Testis (tissue), 3 donors: ENCODE data around the gene NINL. TPM values are rescaled to one million over a fixed set of nuclear protein-coding genes. Genes with fewer than 3 reads are reported as not detected.

Experiments
- DNase-seq: peaks from one replicate; pipeline ENCODE4 v3.0.0-alpha.2; 2019
- H3K27ac ChIP-seq, 2 donors: fragments of 200-600 bp; sonication (generic); one replicate each; pipeline ENCODE4 v1.5.1; 2019
- H3K27me3 ChIP-seq: fragments of 200-600 bp; sonication (generic); one replicate; pipeline ENCODE4 v1.5.1; 2019
- H3K36me3 ChIP-seq: fragments of 200-600 bp; sonication (generic); one replicate; pipeline ENCODE4 v1.5.1; 2017; ENCODE audit warnings: low read depth; ENCODE audit errors: missing control alignments
- H3K4me1 ChIP-seq: fragments of 200-600 bp; sonication (generic); one replicate; pipeline ENCODE4 v1.5.1; 2019
- H3K4me3 ChIP-seq, 2 donors: fragments of 200-600 bp; sonication (generic); one replicate each; pipeline ENCODE4 v1.5.1; 2017 to 2019
- H3K9me3 ChIP-seq: fragments of 200-600 bp; sonication (generic); one replicate; pipeline ENCODE4 v1.5.1; 2017
- POLR2A ChIP-seq: fragments of 450-650 bp; IDR thresholded peaks from one replicate; pipeline ENCODE4 v1.6.1; 2017; ENCODE audit warnings: antibody characterized with exemption, mild to moderate bottlenecking, moderate library complexity
- WGBS, 2 donors: methylation state at CpG; one replicate each; pipeline ENCODE4 v1.1.5; 2018; 5-methylcytosine and 5-hydroxymethylcytosine counted together
- intact Hi-C: fragments of 100-400 bp; cut with DNase I; formaldehyde crosslinking; loops from one replicate; pipeline ENCODE4 v1.15.1; 2023; ENCODE audit warnings: low total_unique reads
- polyA plus RNA-seq: library from polyadenylated mRNA; stranded (reverse); fragments of 350-450 nt; fragmentation: Illumina TruSeq; extraction: RNeasy Lipid Tissue Mini Kit (QIAGEN cat#74804); gene quantifications from one replicate; pipeline ENCODE4 v1.2.3, GENCODE V29; 2014; ENCODE audit warnings: low read depth, low replicate concordance; ENCODE audit not compliant: insufficient read depth
- total RNA-seq, 2 donors: library from RNA; depleted of rRNA; stranded (reverse); fragments of >200 nt; gene quantifications; one replicate each; pipeline ENCODE4 v1.2.3, GENCODE V29; 2016
- TF ChIP-seq, protein P1 (sequence below), 3 experiments: fragments of 450-650 bp in 2 of 3; fragments of 200-600 bp in 1 of 3; sonication (generic) in 1 of 3; IDR thresholded peaks; one replicate each; pipeline ENCODE4 v1.5.1; 2016 to 2019; ENCODE audit warnings: antibody characterized with exemption in 3 of 3, mild to moderate bottlenecking in 2 of 3, moderate library complexity in 1 of 3

The NINL gene
- total and polyA plus RNA-seq, 3 donors from 2014 or later, result 17.9 to 33.4 (median 32.8) TPM

DNA sequence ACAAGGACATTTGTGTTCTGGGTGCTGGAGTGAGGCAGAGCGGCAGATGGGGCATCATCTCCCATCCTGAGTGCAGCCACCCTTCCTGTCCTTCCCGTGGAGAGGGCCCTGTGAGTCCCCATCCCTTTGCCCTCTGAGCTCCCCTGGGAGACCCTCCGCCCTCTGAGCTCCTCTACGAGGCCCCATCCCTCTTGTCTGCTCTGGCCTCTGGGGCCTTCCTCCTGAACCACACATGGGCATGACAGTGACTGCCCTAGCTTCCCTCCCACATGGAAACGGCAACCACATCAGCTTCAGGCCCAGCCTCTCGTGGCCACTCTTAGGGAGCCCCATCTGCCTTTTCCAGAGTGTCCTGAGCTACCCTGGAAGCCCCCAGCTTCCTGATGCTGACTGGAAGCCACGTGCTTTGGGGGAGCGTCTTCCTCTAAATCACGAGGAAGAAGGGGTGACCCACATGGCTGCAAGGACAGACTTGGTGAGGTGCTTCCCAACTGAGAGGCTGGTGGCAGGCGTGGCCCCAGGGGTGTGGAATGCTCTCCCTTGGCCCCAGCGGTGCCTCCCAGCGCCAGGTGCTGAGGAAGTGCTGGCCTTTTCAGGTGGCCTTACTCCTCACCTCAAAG lies 125.3 kb downstream of the NINL start:
- no peak for DNase-seq
- no peak for TF ChIP-seq POLR2A
- TF ChIP-seq, protein P1, sequence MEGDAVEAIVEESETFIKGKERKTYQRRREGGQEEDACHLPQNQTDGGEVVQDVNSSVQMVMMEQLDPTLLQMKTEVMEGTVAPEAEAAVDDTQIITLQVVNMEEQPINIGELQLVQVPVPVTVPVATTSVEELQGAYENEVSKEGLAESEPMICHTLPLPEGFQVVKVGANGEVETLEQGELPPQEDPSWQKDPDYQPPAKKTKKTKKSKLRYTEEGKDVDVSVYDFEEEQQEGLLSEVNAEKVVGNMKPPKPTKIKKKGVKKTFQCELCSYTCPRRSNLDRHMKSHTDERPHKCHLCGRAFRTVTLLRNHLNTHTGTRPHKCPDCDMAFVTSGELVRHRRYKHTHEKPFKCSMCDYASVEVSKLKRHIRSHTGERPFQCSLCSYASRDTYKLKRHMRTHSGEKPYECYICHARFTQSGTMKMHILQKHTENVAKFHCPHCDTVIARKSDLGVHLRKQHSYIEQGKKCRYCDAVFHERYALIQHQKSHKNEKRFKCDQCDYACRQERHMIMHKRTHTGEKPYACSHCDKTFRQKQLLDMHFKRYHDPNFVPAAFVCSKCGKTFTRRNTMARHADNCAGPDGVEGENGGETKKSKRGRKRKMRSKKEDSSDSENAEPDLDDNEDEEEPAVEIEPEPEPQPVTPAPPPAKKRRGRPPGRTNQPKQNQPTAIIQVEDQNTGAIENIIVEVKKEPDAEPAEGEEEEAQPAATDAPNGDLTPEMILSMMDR (IDR thresholded peaks at IDR 0.05), result no peak
- no peaks in the 10 kb centered on the region for H3K36me3 ChIP-seq
- no peak overlapping the region for H3K4me3 ChIP-seq
- no peak overlapping the region for H3K27ac ChIP-seq
- no peaks in the 10 kb centered on the region for H3K9me3 ChIP-seq
- intact Hi-C loops, result no loop called here
- H3K4me1 ChIP-seq, result no peaks in the 10 kb centered on the region
- no peaks in the 10 kb centered on the region for H3K27me3 ChIP-seq
- 72 to 85% methylated on average over 10 to 12 of the region's 12 CpGs for WGBS, 2 donors

DNA sequence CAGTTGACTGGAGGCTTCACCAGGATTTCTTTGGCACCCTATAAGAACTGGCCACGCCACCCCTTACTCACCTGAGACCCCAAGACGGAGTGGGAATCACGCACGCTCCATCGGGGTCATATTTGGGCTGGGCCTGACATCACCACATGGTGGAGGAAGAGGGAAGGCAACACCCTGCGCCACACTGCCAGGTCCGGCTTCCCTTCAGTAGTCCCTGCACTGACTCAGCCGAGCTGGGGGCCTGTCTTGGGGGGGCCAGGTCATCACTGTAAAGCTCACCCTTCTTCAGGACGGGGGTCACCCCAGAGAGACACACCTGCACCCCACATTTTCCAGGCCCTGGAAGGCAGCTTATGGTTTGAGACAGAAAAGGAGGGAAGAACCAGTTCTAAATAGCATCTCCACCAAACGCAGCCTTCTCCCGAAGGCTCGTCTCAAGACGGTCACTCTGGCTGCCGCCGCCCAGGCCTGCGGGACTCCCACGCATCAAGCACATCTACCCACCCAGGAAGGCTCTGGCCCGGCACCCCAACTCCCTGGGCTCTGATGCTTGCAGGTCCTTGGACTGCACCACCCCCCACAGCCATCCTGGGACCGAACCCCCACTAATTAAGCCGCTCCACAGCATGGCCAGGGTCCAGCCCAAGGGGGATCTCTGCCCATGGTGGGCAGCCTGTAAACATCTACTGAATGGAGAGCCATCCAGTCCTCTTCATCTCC lies 126.1 kb downstream of the NINL start:
- Histone ChIP-seq H3K4me3 (no peak overlapping the region), H3K27me3 (no peaks in the 10 kb centered on the region), H3K4me1 (no peaks in the 10 kb centered on the region), H3K27ac (no peak overlapping the region), H3K9me3 (no peaks in the 10 kb centered on the region), H3K36me3 (no peaks in the 10 kb centered on the region)
- 74 to 90% methylated on average over 11 to 20 of the region's 20 CpGs for WGBS, 2 donors
- DNase-seq, result no peak
- intact Hi-C loops, result no loop called here
- no peak for TF ChIP-seq POLR2A
- TF ChIP-seq, protein P1 (IDR thresholded peaks at IDR 0.05), result no peak

DNA sequence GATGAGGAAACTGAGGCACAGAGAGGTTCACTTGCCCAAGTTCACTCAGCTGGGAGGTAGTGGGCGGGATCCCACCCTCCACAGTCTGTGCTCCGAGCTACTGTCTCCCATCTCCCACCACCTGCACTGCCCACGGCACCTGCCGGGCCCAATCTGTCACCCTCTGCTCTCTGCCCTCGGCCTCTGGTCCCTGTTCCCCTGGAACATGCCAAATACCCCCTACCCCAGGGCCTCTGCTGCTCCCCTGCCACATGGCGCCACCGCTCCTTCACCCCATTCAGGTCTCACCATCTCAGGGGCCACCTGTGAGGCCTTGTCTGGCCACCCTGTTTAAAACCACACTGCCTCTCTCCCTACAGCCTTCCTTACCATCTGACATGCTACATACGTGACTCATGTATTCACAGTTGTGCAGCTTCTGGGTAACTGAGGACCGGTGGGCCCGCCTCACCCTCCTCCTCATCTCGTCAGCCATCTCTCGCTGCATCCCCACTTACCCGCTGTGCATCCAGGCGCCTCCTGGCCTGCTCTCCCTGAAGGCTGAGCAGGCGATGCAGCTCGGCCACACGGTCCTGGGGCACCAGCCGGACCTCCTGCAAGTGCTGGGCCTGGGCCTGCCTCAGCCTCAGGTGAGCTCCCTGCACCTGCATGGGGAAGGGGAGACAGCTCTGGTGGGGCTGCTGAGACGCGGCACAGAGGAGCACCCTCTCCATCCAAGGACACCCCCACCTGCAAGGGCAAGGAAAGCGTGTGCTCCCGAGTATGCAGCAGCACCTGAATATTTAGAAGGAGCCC lies 127.2 kb downstream of the NINL start:
- Histone ChIP-seq H3K27me3 (no peaks in the 10 kb centered on the region), H3K36me3 (no peaks in the 10 kb centered on the region), H3K4me1 (no peaks in the 10 kb centered on the region), H3K27ac (no peak overlapping the region), H3K4me3 (no peak overlapping the region), H3K9me3 (no peaks in the 10 kb centered on the region)
- whole genome bisulfite sequencing, 2 donors, result 91 to 94% methylated on average over 22 of the region's 22 CpGs
- no peak for DNase-seq
- TF ChIP-seq POLR2A, result no peak
- TF ChIP-seq, protein P1 (IDR thresholded peaks at IDR 0.05), result no peak
- intact Hi-C loops, result no loop called here

DNA sequence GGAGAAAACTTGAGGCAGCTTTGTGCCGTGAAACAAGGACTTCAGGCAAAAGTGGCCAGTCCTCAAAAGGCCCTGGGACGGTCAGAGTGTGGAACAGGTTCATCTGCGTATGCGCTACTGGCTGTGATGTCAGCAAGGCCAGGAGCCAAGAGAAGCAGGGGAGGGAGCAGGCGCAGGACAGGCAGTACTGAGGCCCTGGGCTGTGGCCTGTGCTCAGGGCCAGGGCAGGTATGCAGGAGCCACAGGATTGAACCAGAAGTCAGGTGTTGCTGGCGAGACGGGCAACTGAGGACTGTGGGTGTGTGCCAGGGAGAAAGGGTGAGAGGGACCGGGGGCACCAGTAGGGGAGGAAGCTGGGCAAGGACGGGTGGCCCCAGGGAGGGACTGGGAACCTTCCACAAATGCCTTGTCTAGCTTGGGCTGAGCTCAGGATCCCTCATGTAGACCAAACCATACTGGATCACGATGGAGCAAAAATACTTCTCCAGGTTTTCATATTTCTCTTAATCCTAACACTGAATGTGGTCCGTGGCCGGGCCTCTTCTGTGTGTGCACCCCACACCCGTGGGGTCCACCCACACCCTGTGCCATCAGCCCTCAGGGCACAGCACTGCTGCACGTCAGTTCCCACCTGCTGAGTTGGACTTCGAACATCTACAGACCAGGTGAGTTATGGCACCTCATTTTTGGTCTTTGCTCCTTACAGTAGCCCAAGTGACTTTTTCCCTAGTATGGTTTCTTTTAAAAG lies 131.0 kb downstream of the NINL start:
- 88 to 89% methylated on average over 15 of the region's 15 CpGs for WGBS, 2 donors
- TF ChIP-seq, protein P1 (IDR thresholded peaks at IDR 0.05), result no peak
- TF ChIP-seq POLR2A, result no peak
- H3K36me3 ChIP-seq, result no peaks in the 10 kb centered on the region
- H3K9me3 ChIP-seq, result no peaks in the 10 kb centered on the region
- no peaks in the 10 kb centered on the region for H3K4me1 ChIP-seq
- no peak overlapping the region for H3K4me3 ChIP-seq
- intact Hi-C loops, result no loop called here
- no peak for DNase-seq
- no peak overlapping the region for H3K27ac ChIP-seq
- no peaks in the 10 kb centered on the region for H3K27me3 ChIP-seq
